K562 treated with DMSO at 1 percent for 4 hours (cell line): ENCODE data around the gene PI4KA. TPM values are rescaled to one million over a fixed set of nuclear protein-coding genes. Genes with fewer than 3 reads are reported as not detected.

Source experiments
- total RNA-seq: library from RNA; unstranded; fragments of 300-600 nt; gene quantifications from 2 replicates; pipeline ENCODE4 v1.2.3, GENCODE V29; 2022; ENCODE audit not compliant: insufficient read depth

PI4KA gene
- 162 and 219 TPM in 2 replicates for total RNA-seq

DNA sequence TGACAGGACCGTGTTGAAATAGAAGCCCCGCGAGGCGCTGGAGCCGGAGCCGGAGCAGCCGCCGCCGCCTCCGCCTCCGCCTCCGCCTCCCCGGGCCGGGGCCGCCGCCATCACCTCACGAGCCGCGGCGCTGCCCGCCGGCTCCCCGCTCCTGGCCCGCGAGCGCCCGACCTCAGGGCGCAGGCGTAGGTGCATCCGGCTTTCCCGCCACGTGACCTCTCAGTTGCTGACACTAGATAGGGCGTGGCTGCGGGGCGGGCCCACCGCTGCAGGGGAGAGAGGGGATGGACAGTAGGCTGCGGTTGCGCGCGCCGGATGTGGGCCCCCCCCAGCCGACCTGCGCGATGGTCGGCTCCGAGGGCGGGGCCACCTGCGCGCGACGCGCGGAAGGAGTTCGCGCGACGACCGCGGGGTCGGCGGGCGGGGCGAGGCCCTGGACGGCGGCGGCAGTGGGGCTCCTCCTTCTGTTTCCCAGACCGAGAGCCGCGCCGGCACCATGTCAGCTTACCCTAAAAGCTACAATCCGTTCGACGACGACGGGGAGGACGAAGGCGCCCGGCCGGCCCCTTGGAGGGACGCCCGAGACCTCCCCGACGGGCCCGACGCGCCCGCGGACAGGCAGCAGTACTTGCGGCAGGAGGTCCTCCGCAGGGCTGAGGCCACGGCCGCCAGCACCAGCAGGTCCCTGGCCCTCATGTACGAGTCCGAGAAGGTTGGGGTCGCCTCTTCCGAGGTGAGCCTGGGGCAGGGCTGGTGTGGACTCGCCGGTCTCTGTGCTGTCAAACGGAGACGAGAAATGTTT lies at the start of gene PI4KA, which contains the start of gene SNAP29:
Gene PI4KA, minus strand, starts transcription at position 197 of the 802 bp plus-strand sequence. Its CDS starts 86 bp downstream, at position 111.
Gene SNAP29, plus strand, starts transcription at position 393 of the 802 bp plus-strand sequence. Its CDS starts 104 bp downstream, at position 497.

DNA sequence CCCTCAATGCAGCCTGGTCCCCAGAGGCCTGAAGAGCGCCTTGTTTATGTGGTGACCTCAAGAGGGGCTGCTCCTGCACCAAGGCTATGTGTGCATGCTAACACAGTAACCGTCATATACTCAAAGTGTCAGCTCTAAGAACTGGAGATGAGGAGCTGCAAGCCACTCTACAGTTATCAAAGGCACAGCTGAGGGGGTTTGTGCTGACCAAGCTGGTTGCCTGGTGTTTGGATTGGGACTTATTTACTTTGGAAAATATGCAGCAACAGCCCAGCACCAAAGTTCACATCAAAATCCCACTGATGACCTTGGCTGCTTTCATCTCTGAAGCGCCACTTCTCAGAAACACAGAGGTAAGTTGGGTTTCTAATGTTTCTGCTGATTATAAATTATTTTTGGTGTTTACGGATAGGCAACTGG lies 84.8 kb downstream of the PI4KA start, which contains the start of gene SERPIND1:
Gene SERPIND1, plus strand, starts transcription at position 321 of the 420 bp plus-strand sequence. CDS start 5,200 bp downstream, outside the sequence.

Other genes starting within 250 kb of the PI4KA start
- gene SERPIND1, start 84.7 kb downstream of the PI4KA start, total RNA-seq: not detected in 2 replicates
- 77.8 and 78.9 TPM in 2 replicates for gene SNAP29, start 196 bp upstream of the PI4KA start, total RNA-seq
- gene CRKL, start 58.6 kb upstream of the PI4KA start, total RNA-seq: 139 and 163 TPM in 2 replicates
- gene AIFM3, start 108.4 kb upstream of the PI4KA start, total RNA-seq: not detected in 2 replicates
- gene LZTR1, start 123.5 kb upstream of the PI4KA start, total RNA-seq: 40.5 and 44.9 TPM in 2 replicates
- 98.7 and 130 TPM in 2 replicates for gene THAP7, start 143.3 kb upstream of the PI4KA start, total RNA-seq
- 1.8 and 2.2 TPM in 2 replicates for gene P2RX6, start 156.4 kb upstream of the PI4KA start, total RNA-seq
- not detected in 2 replicates for gene SLC7A4, start 173.8 kb upstream of the PI4KA start, total RNA-seq
- gene LRRC74B, start 187.1 kb upstream of the PI4KA start, total RNA-seq: not detected in 2 replicates